ENCODE data around the gene C13orf46. TPM values are rescaled to one million over a fixed set of nuclear protein-coding genes. Genes with fewer than 3 reads are reported as not detected.

Gene C13orf46
- total and polyA plus RNA-seq, 5 donors, result 0.20 to 0.76 (median 0.36) TPM

- peak; percentile 10 to 49 (median 46) for DNase-seq
- intact Hi-C loops (cut with DNase I), result no loop called here
- H3K27me3 ChIP-seq (ENCODE audit: control insufficient read depth, insufficient read depth), result no peaks in the 10 kb centered on the region
- no peak overlapping the region for H3K4me3 ChIP-seq (ENCODE audit: low read length)
- no peaks in the 10 kb centered on the region for H3K9me3 ChIP-seq (ENCODE audit: control insufficient read depth, low read length)
- no peaks in the 10 kb centered on the region for H3K4me1 ChIP-seq (ENCODE audit: control insufficient read depth, insufficient read depth, low read length)
- 81% methylated on average over 21 of the region's 21 CpGs for WGBS
- no peak overlapping the region for H3K27ac ChIP-seq (ENCODE audit: low read length)
- no peak for ATAC-seq
Observed at GRCh38 chr13:113976711-113977684, 3.1 kb upstream of the C13orf46 start.

DNA sequence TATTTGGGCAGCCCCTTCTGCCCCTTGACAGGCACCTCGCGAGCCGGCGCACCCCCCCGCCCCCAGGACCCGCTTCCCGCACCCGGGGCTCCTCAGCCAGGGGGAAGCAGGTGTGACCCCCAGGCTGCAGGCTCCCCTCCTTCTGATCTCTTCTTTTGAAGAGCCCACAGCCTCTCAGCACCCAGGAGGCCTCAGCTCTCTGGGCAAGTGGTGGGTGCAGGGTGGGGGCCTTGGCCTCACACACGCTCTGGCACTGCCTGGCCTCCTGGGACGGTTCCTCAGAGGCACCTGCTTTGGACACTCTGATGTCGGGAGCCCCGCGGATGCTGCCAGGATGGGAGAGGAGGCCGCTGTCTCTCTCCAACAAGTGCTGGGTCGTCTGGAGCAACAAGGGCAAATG, 1.5 kb upstream of the C13orf46 start:
- Histone ChIP-seq H3K9me3 (ENCODE audit: control insufficient read depth, low read length) (no peaks in the 10 kb centered on the region), H3K4me3 (ENCODE audit: low read length) (no peak overlapping the region), H3K4me1 (ENCODE audit: control insufficient read depth, insufficient read depth, low read length) (no peaks in the 10 kb centered on the region), H3K27me3 (ENCODE audit: control insufficient read depth, insufficient read depth) (no peaks in the 10 kb centered on the region), H3K27ac (ENCODE audit: low read length) (no peak overlapping the region)
- ATAC-seq (no peak), DNase-seq (peak in 2 of 3 donors; percentile 35 to 47)
- intact Hi-C loops (cut with DNase I), result no loop called here
- 95% methylated on average over 15 of the region's 15 CpGs for WGBS

GRCh38 chr13:113974304-113975281, 717 bp upstream of the C13orf46 start:
- WGBS, result 93% methylated on average over 49 of the region's 56 CpGs
- Histone ChIP-seq H3K9me3 (ENCODE audit: control insufficient read depth, low read length) (no peaks in the 10 kb centered on the region), H3K27ac (ENCODE audit: low read length) (no peak overlapping the region), H3K4me1 (ENCODE audit: control insufficient read depth, insufficient read depth, low read length) (no peaks in the 10 kb centered on the region), H3K4me3 (ENCODE audit: low read length) (no peak overlapping the region), H3K27me3 (ENCODE audit: control insufficient read depth, insufficient read depth) (no peaks in the 10 kb centered on the region)
- intact Hi-C loops (cut with DNase I), result no loop called here
- peak in 2 of 3 donors; percentile 37 to 58 for DNase-seq
- no peak for ATAC-seq

DNA sequence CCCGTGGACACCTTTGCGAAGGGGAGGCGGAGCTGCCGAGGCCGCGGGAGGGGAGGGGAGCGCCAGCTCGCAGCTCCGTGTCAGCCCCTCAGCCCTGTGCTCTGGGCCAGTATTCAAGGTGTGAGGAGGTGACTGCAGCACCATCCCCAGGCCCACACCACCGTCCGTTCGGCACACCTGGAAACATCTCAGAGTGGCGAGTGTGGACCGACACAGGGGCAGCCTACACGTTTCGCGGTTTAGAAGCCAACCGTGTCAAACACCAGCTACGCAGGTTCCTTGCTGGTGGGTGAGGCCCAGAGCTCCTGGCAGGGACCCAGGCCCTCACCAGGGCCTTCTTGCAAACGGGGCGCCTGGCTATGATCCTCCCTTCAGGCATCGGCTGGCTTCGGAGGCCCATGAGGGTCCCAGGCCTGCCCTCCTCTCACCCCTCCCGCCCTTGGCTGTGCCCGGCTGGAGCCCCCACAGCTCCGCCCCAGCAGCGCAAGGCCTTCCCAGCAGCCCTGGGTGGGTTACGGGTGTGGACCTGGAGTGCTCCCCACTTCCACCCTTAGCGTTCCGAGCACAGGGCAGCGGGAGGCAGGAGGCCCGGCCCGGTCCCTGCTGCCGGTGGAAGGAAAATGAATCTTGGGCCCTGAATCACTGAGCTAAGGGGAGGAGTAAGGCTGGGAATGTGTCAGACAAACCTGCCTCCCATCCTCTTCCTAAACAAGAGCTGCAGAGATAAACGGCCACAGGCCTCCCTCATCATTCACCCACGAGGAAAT, 1.2 kb downstream of the C13orf46 start:
- Histone ChIP-seq H3K27ac (ENCODE audit: low read length) (no peak overlapping the region), H3K4me1 (ENCODE audit: control insufficient read depth, insufficient read depth, low read length) (no peaks in the 10 kb centered on the region), H3K4me3 (ENCODE audit: low read length) (no peak overlapping the region), H3K9me3 (ENCODE audit: control insufficient read depth, low read length) (no peaks in the 10 kb centered on the region), H3K27me3 (ENCODE audit: control insufficient read depth, insufficient read depth) (no peaks in the 10 kb centered on the region)
- no peak for ATAC-seq
- intact Hi-C loops (cut with DNase I), result no loop called here
- WGBS, result 88% methylated on average over 36 of the region's 36 CpGs
- peak; percentile 7 to 46 (median 24) for DNase-seq

DNA sequence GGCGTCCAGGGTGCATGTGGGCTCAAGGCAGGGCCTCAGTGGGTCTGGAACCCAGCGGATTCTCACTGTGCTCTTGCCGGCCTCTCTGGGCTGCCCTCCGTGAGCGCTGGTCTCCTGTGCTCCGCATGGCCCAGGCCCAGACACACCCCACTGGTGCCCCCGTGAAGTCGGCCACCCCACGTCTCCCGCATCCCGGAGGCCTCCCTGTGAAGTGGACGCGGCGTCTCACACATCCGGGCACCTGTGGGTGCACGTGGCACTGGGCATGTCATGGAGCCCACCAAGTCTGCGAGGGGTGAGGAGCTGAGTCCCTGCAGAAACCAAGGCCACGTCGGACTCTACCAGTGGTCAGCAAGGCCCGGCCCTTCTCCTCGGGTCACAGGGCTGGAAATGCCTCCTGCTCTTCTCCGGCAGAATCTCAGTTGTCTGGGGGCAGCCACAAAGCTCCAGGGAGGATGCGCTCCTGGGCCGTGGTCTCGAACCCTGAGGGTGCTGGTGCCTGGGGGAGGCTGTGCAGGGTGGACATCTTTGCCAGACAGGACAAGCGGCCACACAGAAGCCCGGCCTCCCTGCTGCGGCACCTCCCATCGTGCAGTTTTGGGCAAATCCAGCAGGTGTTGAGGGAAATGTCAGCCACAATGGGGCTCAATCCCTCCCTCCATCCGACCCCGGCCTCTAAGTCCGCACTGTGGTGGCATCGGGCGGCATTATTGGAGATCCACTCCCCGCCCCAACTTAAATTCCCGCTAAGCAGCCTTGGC, 2.2 kb downstream of the C13orf46 start:
- DNase-seq (peak; percentile 12 to 41 (median 37)), ATAC-seq (no peak)
- Histone ChIP-seq H3K27me3 (ENCODE audit: control insufficient read depth, insufficient read depth) (no peaks in the 10 kb centered on the region), H3K9me3 (ENCODE audit: control insufficient read depth, low read length) (no peaks in the 10 kb centered on the region), H3K27ac (ENCODE audit: low read length) (peak overlapping the region; percentile 45), H3K4me1 (ENCODE audit: control insufficient read depth, insufficient read depth, low read length) (no peaks in the 10 kb centered on the region), H3K4me3 (ENCODE audit: low read length) (no peak overlapping the region)
- 92% methylated on average over 36 of the region's 36 CpGs for WGBS
- intact Hi-C loops (cut with DNase I), result no loop called here

GRCh38 chr13:113970810-113971470, 2.9 kb downstream of the C13orf46 start:
- intact Hi-C loops (cut with DNase I), result no loop called here
- peak; percentile 55 to 77 for ATAC-seq
- no peak overlapping the region for H3K4me3 ChIP-seq (ENCODE audit: low read length)
- peak overlapping the region; percentile 45 for H3K27ac ChIP-seq (ENCODE audit: low read length)
- no peaks in the 10 kb centered on the region for H3K4me1 ChIP-seq (ENCODE audit: control insufficient read depth, insufficient read depth, low read length)
- WGBS, result 67% methylated on average over 19 of the region's 19 CpGs
- H3K9me3 ChIP-seq (ENCODE audit: control insufficient read depth, low read length), result no peaks in the 10 kb centered on the region
- no peaks in the 10 kb centered on the region for H3K27me3 ChIP-seq (ENCODE audit: control insufficient read depth, insufficient read depth)
- DNase-seq, result peak; percentile 42 to 77 (median 75)

DNA sequence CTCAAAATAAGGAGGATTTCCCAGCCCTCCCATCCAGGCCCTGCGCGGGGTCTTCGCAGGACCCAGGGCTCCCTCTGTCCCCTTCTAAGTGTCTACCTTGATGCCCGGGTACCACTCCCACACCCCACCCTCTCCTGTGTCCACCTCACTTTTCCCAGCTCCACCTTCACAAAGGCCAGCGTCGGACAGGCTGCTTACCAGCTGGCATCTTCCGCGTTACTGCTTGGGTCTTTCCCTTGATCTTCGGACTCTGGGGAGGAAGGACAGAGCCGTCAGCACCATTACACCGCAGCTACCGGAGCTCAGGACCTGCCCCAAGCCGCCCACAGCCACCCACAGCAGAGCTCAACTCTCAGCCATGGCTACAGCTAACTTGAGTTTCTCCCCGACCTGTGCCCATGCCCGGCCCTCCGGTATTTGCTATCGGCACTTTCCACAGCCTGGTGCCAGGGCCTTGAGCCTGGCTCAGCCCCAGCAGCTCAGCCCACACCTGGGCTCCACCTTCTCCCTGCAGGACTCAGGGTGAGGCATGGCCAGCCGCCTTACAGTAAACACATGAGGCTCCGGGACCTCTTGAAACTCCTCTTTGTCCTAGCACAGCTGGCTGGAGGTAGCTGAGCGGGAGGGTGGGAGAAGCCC, 3.8 kb downstream of the C13orf46 start:
- peak overlapping the region; percentile 21 for H3K27ac ChIP-seq (ENCODE audit: low read length)
- intact Hi-C loops (cut with DNase I), result no loop called here
- 93% methylated on average over 20 of the region's 20 CpGs for WGBS

DNA sequence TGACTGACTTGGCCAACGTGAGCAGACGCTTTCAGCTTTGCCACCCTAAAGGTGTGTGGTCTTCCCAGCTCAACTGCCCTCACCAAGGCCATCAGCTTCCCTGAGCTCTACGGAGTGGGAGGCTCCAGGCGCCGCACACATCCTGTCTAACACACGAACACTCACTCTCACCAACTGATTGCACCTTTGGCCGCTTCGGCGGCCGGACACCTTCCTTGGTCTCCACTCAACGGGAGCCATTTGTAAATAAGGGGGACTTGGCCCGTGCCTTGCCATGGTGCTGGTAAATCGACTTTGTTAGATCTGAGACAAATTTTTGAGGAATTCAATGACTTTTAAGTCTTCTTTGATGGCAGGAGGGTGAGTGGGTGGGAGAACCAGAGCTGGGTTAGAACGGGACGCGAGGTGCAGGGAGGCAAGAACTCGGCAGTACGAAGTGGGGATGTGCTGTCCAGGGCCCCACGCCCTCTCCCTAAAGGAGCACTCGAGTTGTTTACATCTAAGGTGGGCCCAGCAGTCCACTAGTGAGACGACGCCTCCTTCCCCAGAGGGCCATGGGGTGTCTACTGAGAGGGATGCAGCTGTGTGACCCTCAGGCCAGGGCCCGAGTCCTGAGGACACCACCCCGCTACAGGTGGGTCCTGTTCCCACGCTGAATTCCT, 4.4 kb downstream of the C13orf46 start:
- H3K4me1 ChIP-seq (ENCODE audit: control insufficient read depth, insufficient read depth, low read length), result no peaks in the 10 kb centered on the region
- H3K9me3 ChIP-seq (ENCODE audit: control insufficient read depth, low read length), result no peaks in the 10 kb centered on the region
- no peak overlapping the region for H3K4me3 ChIP-seq (ENCODE audit: low read length)
- intact Hi-C loops (cut with DNase I), result no loop called here
- H3K27ac ChIP-seq (ENCODE audit: low read length), result no peak overlapping the region
- ATAC-seq, result no peak
- 97% methylated on average over 25 of the region's 25 CpGs for WGBS
- DNase-seq, result peak; percentile 7 to 51 (median 35)
- H3K27me3 ChIP-seq (ENCODE audit: control insufficient read depth, insufficient read depth), result no peaks in the 10 kb centered on the region

More for the DNA sequence above, 3.8 kb downstream of the C13orf46 start:
- no peaks in the 10 kb centered on the region for H3K27me3 ChIP-seq (ENCODE audit: control insufficient read depth, insufficient read depth)
- no peaks in the 10 kb centered on the region for H3K9me3 ChIP-seq (ENCODE audit: control insufficient read depth, low read length)
- no peaks in the 10 kb centered on the region for H3K4me1 ChIP-seq (ENCODE audit: control insufficient read depth, insufficient read depth, low read length)
- peak; percentile 21 to 28 for ATAC-seq
- peak; percentile 7 to 54 (median 33) for DNase-seq
- no peak overlapping the region for H3K4me3 ChIP-seq (ENCODE audit: low read length)
